Kidney (tissue), 14 donors: Measurements from ENCODE around the gene FOXRED2. TPM values are rescaled to one million over a fixed set of nuclear protein-coding genes. Genes with fewer than 3 reads are reported as not detected.

Source experiments
- DNase-seq, 5 donors: peaks; one replicate each; pipeline ENCODE4 v3.0.0-alpha.2; 2013 to 2020
- FAIRE-seq: peaks from 2 replicates; lab custom pipeline; 2012; peaks lifted over from hg19 to GRCh38; lab: Jason Lieb, UNC
- H3K27ac ChIP-seq, 2 donors: one replicate each; pipeline ENCODE4 v1.7.0; 2013; ENCODE audit warnings: low read depth in 2 of 2, low read length in 2 of 2, inconsistent platforms in 1 of 2
- H3K27me3 ChIP-seq: one replicate; pipeline ENCODE4 v1.7.1; 2013; ENCODE audit warnings: low read length, inconsistent platforms; ENCODE audit not compliant: control insufficient read depth, insufficient read depth
- H3K36me3 ChIP-seq, 3 donors: one replicate each; pipeline versions ENCODE4 v1.7.0 to v1.7.1; 2013; ENCODE audit warnings: low read length in 3 of 3, control low read depth in 1 of 3, inconsistent platforms in 1 of 3; ENCODE audit not compliant: insufficient read depth in 3 of 3, control insufficient read depth in 2 of 3
- H3K4me1 ChIP-seq, 3 donors: one replicate each; pipeline versions ENCODE4 v1.7.0 to v1.7.1; 2013; ENCODE audit warnings: low read length in 3 of 3, inconsistent platforms in 1 of 3, low read depth in 1 of 3; ENCODE audit not compliant: control insufficient read depth in 2 of 3, insufficient read depth in 2 of 3
- H3K4me3 ChIP-seq, 3 donors: one replicate each; pipeline versions ENCODE4 v1.7.0 to v1.8.1; 2013; ENCODE audit warnings: low read length in 3 of 3, control low read depth in 1 of 3, inconsistent platforms in 1 of 3
- H3K9ac ChIP-seq, 3 donors: one replicate each; pipeline versions ENCODE4 v1.7.0 to v1.7.1; 2013; ENCODE audit warnings: low read length in 3 of 3, control low read depth in 1 of 3, inconsistent platforms in 1 of 3
- H3K9me3 ChIP-seq, 3 donors: one replicate each; pipeline versions ENCODE4 v1.7.0 to v1.7.1; 2013; ENCODE audit warnings: low read length in 3 of 3, control low read depth in 1 of 3, inconsistent platforms in 1 of 3; ENCODE audit not compliant: control insufficient read depth in 2 of 3, insufficient read depth in 1 of 3
- intact Hi-C: fragments of 100-400 bp; cut with DNase I; formaldehyde crosslinking; loops from one replicate; pipeline ENCODE4 v1.11.1; 2022
- polyA plus RNA-seq: library from polyadenylated mRNA; stranded (reverse); fragments of 350-450 nt; fragmentation: Illumina TruSeq; extraction: RNeasy Lipid Tissue Mini Kit (QIAGEN cat#74804); gene quantifications from one replicate; pipeline ENCODE4 v1.2.3, GENCODE V29; 2014; ENCODE audit warnings: low read depth, low replicate concordance; ENCODE audit not compliant: insufficient read depth
- total RNA-seq: library from RNA; stranded (reverse); fragmentation: NEBNext Ultra II Directional; extraction: Animal tissue kit (Norgen Biotek cat#: 25700); gene quantifications from one replicate; pipeline ENCODE4 v1.2.1, GENCODE V29; 2021
- TF ChIP-seq, protein P1 (sequence below): IDR thresholded peaks from 3 replicates; pipeline ENCODE4 v1.5.1; 2012; ENCODE audit warnings: mild to moderate bottlenecking, moderate library complexity, borderline replicate concordance; ENCODE audit not compliant: insufficient read depth; ENCODE audit errors: extremely low read depth
- donor health status: control.
- donor health status: control.
- donor health status: control.
- donor health status: control.
- donor health status: control.
- donor health status: DM: yes; HTN: yes; CAD: no.
- donor health status: Normal renal cell carcinoma (clear cell type).

Gene FOXRED2
- total and polyA plus RNA-seq, 2 donors from 2014 or later = 6.5 to 8.5 TPM

DNA sequence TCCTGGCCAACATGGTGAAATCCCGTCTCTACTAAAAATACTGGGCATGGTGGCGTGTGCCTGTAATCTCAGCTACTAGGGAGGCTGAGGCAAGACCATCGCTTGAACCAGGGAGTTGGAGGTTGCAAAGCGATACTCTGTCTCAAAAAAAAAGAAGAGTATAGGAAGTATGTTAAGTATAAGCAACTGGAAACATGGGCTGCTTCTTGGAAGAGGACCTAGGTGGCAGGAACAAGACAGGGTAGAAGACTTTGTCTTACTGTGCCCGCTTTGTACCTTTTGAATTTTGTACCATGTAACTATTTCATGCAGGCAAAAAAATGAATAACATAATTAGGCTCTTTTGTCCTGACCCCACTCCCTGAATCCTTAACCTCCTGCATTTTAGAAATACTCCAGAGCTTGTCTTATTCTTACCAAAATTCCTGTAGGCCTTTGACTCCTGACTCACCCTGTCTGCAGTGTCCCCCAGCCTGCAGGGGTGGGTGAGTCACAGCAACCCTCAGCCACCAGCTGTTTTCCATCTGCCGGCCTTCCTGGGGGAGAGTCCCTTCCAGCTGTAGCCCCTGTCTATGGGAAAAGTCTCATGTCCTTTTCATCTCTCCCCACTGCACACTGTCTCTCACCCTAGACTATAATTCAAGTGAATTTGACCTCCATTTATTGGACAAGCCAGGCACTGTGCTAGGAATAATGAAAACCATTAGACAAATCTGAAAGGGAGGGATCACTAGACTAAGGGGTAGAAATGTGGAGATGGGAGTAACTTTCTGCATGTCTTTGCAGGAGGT is 67.2 kb downstream of the FOXRED2 start:
- intact Hi-C loops = no loop called here
- Histone ChIP-seq H3K4me3 (no peak overlapping the region), H3K36me3 (no peaks in the 10 kb centered on the region), H3K9me3 (no peaks in the 10 kb centered on the region), H3K9ac (no peak overlapping the region), H3K27me3 (no peaks in the 10 kb centered on the region), H3K27ac (no peak overlapping the region), H3K4me1 (peaks cover 0 to 8% (median 3%) of the 10 kb centered on the region in 3 donors)
- FAIRE-seq (no peak), DNase-seq (peak; percentile 70 to 94 (median 73))
- TF ChIP-seq, protein P1, sequence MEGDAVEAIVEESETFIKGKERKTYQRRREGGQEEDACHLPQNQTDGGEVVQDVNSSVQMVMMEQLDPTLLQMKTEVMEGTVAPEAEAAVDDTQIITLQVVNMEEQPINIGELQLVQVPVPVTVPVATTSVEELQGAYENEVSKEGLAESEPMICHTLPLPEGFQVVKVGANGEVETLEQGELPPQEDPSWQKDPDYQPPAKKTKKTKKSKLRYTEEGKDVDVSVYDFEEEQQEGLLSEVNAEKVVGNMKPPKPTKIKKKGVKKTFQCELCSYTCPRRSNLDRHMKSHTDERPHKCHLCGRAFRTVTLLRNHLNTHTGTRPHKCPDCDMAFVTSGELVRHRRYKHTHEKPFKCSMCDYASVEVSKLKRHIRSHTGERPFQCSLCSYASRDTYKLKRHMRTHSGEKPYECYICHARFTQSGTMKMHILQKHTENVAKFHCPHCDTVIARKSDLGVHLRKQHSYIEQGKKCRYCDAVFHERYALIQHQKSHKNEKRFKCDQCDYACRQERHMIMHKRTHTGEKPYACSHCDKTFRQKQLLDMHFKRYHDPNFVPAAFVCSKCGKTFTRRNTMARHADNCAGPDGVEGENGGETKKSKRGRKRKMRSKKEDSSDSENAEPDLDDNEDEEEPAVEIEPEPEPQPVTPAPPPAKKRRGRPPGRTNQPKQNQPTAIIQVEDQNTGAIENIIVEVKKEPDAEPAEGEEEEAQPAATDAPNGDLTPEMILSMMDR = no peak

Other genes starting within 250 kb of the FOXRED2 start
- gene MYH9, start 119.1 kb downstream of the FOXRED2 start, total RNA-seq = 655 TPM
- 85.2 TPM for gene MYH9, start 119.1 kb downstream of the FOXRED2 start, polyA plus RNA-seq
- gene TXN2, start 25.4 kb downstream of the FOXRED2 start, total RNA-seq = 72.8 TPM
- gene TXN2, start 25.4 kb downstream of the FOXRED2 start, polyA plus RNA-seq = 194 TPM
- 140 TPM for gene EIF3D, start 22.1 kb upstream of the FOXRED2 start, total RNA-seq
- 129 TPM for gene EIF3D, start 22.1 kb upstream of the FOXRED2 start, polyA plus RNA-seq
- gene CACNG2, start 196.7 kb upstream of the FOXRED2 start, total RNA-seq = not detected
- gene CACNG2, start 196.7 kb upstream of the FOXRED2 start, polyA plus RNA-seq = not detected